CD4-positive, alpha-beta memory T cell (primary cell): ENCODE results near the gene MAD2L1BP. TPM values are rescaled to one million over a fixed set of nuclear protein-coding genes. Genes with fewer than 3 reads are reported as not detected.
A peak's percentile ranks its signal among the peaks of the same experiment; 100 is the strongest.

Experiments used
- CTCF ChIA-PET: fragments of 350-600 bp; sonication (Branson Sonifier 250); formaldehyde crosslinking; loops from one replicate; lab custom pipeline; 2021; ENCODE audit warnings: inconsistent platforms; ENCODE audit not compliant: partially characterized antibody; lab: Charles Lee
- POLR2A ChIA-PET: fragments of 350-600 bp; sonication (Branson Sonifier 250); formaldehyde crosslinking; loops from one replicate; lab custom pipeline; 2021; ENCODE audit not compliant: partially characterized antibody; lab: Charles Lee
- DNase-seq, 5 donors: peaks; one replicate each; pipeline versions ENCODE4 v3.0.0 to v3.0.0-alpha.2; 2020 to 2022; ENCODE audit warnings: mixed read lengths in 1 of 5
- H3K27ac ChIP-seq: one replicate; pipeline ENCODE4 v1.7.0; 2013; ENCODE audit warnings: low read depth, low read length
- H3K27me3 ChIP-seq: 2 replicates; pipeline ENCODE4 v1.7.0; 2013; ENCODE audit warnings: mild to moderate bottlenecking, low read length, moderate library complexity; ENCODE audit not compliant: insufficient read depth
- H3K36me3 ChIP-seq: 2 replicates; pipeline ENCODE4 v1.7.0; 2013; ENCODE audit warnings: mild to moderate bottlenecking, low read length, moderate library complexity; ENCODE audit not compliant: insufficient read depth
- H3K4me1 ChIP-seq: 2 replicates; pipeline ENCODE4 v1.7.0; 2013; ENCODE audit warnings: mild to moderate bottlenecking, low read length, moderate library complexity; ENCODE audit not compliant: insufficient read depth
- H3K4me3 ChIP-seq, 2 donors: one replicate each; pipeline ENCODE4 v1.7.0; 2013; ENCODE audit warnings: low read length in 2 of 2, mild to moderate bottlenecking in 1 of 2
- H3K9me3 ChIP-seq, 2 donors: one replicate each; pipeline ENCODE4 v1.7.0; 2013; ENCODE audit warnings: low read length in 2 of 2, control low read depth in 1 of 2; ENCODE audit not compliant: control insufficient read depth in 1 of 2
- H3K27ac Mint-ChIP-seq, 7 donors: one replicate each; pipeline ENCODE4 v1.8.0; 2020 to 2021; ENCODE audit warnings: mixed read lengths in 7 of 7, mild to moderate bottlenecking in 6 of 7, inconsistent platforms in 3 of 7, moderate library complexity in 3 of 7
- H3K27me3 Mint-ChIP-seq, 2 donors: one replicate each; pipeline ENCODE4 v1.8.0; 2020 to 2021; ENCODE audit warnings: mixed read lengths in 2 of 2
- H3K36me3 Mint-ChIP-seq, 2 donors: one replicate each; pipeline ENCODE4 v1.8.0; 2020 to 2021; ENCODE audit warnings: mixed read lengths in 2 of 2, inconsistent platforms in 1 of 2, mild to moderate bottlenecking in 1 of 2
- H3K4me1 Mint-ChIP-seq, 4 donors: one replicate each; pipeline ENCODE4 v1.8.0; 2020 to 2021; ENCODE audit warnings: mixed read lengths in 4 of 4, mild to moderate bottlenecking in 1 of 4
- H3K4me3 Mint-ChIP-seq, 8 donors: one replicate each; pipeline ENCODE4 v1.8.0; 2020 to 2021; ENCODE audit warnings: mixed read lengths in 8 of 8, mild to moderate bottlenecking in 7 of 8, moderate library complexity in 6 of 8, inconsistent platforms in 3 of 8
- H3K9me3 Mint-ChIP-seq, 8 donors: one replicate each; pipeline ENCODE4 v1.8.0; 2020 to 2021; ENCODE audit warnings: mixed read lengths in 8 of 8, mild to moderate bottlenecking in 5 of 8, inconsistent platforms in 3 of 8, moderate library complexity in 1 of 8
- intact Hi-C: fragments of 100-400 bp; cut with micrococcal nuclease; formaldehyde crosslinking; loops from one replicate; pipeline ENCODE4 v1.15.1; 2023
- polyA plus RNA-seq, 2 donors: library from polyadenylated mRNA; unstranded; fragments of 300-500 nt; fragmentation: Illumina TruSeq; gene quantifications; one replicate each; pipeline ENCODE4 v1.2.3, GENCODE V29; 2021
- total RNA-seq, 2 experiments: library from RNA; stranded (reverse); gene quantifications; one replicate each; pipeline ENCODE4 v1.2.3, GENCODE V29; 2021

Gene MAD2L1BP
- total and polyA plus RNA-seq, 4 experiments from 2014 or later, result 23.6 to 33.0 (median 28.4) TPM

DNA sequence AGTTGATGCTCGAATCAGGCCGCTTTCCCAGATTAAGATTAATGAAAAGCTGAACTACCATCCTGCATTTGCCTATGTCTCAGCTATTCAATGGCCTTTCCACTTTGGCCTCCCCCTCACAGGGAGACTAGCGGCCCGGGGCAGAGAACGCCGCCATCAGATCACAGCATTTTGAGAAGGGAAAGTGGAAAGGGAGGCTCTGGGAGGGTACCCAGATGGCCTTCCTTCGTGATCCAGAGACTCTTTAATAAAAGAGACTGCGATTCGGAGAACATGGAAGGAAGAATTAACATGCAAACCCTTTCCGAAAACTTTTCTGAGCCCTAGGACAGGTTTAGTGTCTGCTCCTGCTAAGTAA lies 51.4 kb downstream of the MAD2L1BP start:
- no peaks in the 10 kb centered on the region for H3K9me3 ChIP-seq
- Mint-ChIP-seq H3K27me3 (no peaks in the 10 kb centered on the region), H3K9me3 (peaks cover 0 to 2% (median 0%) of the 10 kb centered on the region in 8 donors), H3K4me3 (peak overlapping the region; percentile 95 to 98 (median 96)), H3K27ac (peak overlapping the region; percentile 78 to 97 (median 93)), H3K36me3 (peaks cover 0 to 31% of the 10 kb centered on the region in 2 donors), H3K4me1 (peaks cover 34 to 59% (median 48%) of the 10 kb centered on the region in 4 donors)
- CTCF ChIA-PET, result interaction anchor here (1.0 to 5.1 kb wide), 4 partner anchors 14 to 83 kb away, joined by 3 to 46 read pairs (median 4); no protein-coding TSS in a partner anchor
- no peaks in the 10 kb centered on the region for H3K36me3 ChIP-seq
- H3K4me3 ChIP-seq, result peak overlapping the region; percentile 67 to 84
- POLR2A ChIA-PET, result interaction anchor here (0.7 to 1.6 kb wide), 4 partner anchors 32 to 1021 kb away, joined by 3 to 5 read pairs (median 3); partner anchors contain the start of genes HSP90AB1 and TJAP1
- no peak for DNase-seq
- H3K27ac ChIP-seq, result peak overlapping the region; percentile 77
- intact Hi-C loops, result no loop called here
- H3K4me1 ChIP-seq, result peaks cover 24% of the 10 kb centered on the region
- H3K27me3 ChIP-seq, result no peaks in the 10 kb centered on the region

DNA sequence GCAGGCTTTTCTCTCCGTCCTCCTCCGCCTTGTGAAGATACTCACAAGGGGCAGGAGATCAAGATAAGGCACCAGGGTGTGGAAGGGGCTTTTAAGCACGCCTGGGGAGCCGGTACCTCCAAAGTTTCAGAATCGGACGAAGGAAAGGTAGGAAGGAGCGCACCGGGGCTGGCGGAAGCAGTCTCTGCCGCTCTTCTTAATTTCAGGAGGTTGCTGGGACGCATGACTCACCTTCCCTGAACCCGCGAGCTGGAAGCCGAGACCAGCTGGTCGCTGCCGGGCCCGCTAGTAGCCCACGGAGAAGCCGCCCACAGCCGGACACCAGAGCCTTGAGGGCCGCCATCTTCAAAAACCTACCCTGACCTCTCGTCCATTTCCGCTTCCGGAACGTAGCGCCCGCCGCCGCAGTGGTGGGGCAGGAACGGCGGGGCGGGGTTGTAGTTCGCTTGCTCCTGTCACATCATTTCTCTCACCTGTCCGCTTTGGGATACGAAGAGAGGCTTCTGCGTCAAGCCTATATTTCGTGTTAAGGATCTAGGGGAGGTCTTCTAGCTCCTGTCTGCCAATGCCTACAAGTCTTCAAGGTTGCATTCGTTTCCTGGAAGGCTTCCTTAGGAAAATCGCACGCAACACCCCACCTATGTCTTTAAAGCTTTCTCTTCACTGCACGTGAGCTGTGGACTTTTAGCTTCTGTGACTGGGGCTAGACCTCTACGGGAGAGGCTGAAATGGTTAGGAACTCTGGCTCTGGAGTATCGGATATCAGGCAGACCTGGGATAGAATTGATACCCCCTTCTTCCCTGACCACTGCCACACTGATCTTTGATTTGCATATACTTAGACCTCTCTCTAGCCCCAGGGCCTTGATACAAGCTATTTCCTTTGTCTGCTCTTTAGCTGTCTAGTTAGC lies 52.1 kb downstream of the MAD2L1BP start, which contains the start of gene MRPS18A:
MRPS18A (minus strand) TSS at position 355 of the 911 bp plus-strand sequence; CDS start at position 343, 12 bp downstream.
- peak within 1 kb of the TSS; percentile 77 for H3K27ac ChIP-seq
- Mint-ChIP-seq H3K9me3 (peaks cover 0 to 2% (median 0%) of the 10 kb centered on the region in 8 donors), H3K4me1 (peaks cover 31 to 53% (median 44%) of the 10 kb centered on the region in 4 donors), H3K27ac (peak within 1 kb of the TSS; percentile 78 to 97 (median 93)), H3K27me3 (no peaks in the 10 kb centered on the region), H3K4me3 (peak within 1 kb of the TSS; percentile 95 to 98 (median 96)), H3K36me3 (peaks cover 0 to 26% of the 10 kb centered on the region in 2 donors)
- intact Hi-C loops, result no loop called here
- H3K4me3 ChIP-seq, result peak within 1 kb of the TSS; percentile 67 to 84
- peak; percentile 74 to 82 (median 77) for DNase-seq
- no peaks in the 10 kb centered on the region for H3K9me3 ChIP-seq
- H3K27me3 ChIP-seq, result no peaks in the 10 kb centered on the region
- CTCF ChIA-PET, result interaction anchor here (0.7 to 5.1 kb wide), 8 partner anchors 15 to 652 kb away, joined by 3 to 46 read pairs (median 3); partner anchors contain the start of gene AARS2
- POLR2A ChIA-PET, result interaction anchor here (0.9 to 2.2 kb wide), 9 partner anchors 8 to 559 kb away, joined by 3 to 8 read pairs (median 3); partner anchors contain the start of genes GTPBP2, HSP90AB1, POLH and TJAP1
- no peaks in the 10 kb centered on the region for H3K36me3 ChIP-seq
- peaks cover 24% of the 10 kb centered on the region for H3K4me1 ChIP-seq

DNA sequence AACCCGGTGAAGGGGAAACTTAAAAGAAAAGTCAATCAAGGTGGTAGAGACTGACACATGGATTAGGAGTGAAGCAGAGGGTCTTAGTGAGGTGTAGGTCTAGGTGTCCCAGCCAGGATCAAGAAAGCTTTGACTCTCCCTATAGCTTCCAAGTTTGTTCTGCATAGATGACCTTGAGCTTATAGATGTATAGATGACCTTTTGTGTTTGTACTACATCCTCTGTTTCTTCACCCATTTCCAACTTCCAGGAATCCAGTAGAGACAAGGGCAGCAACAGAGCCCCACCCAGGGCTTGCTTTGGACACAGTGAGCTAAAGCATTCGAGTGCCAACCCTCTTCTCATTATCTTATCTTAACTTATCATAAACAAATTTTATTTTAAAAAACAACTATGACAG lies 53.8 kb downstream of the MAD2L1BP start:
- ChIA-PET POLR2A (interaction anchor here (0.6 to 2.2 kb wide), 2 partner anchors 10 to 21 kb away, joined by 3 to 5 read pairs; no protein-coding TSS in a partner anchor), CTCF (interaction anchor here (0.6 to 5.1 kb wide), 3 partner anchors 17 to 80 kb away, joined by 3 to 46 read pairs (median 4); no protein-coding TSS in a partner anchor)
- H3K9me3 Mint-ChIP-seq, result no peaks in the 10 kb centered on the region
- peak overlapping the region in 2 of 8 donors; percentile 5 to 6 for H3K4me3 Mint-ChIP-seq
- H3K36me3 Mint-ChIP-seq, result peaks cover 0 to 12% of the 10 kb centered on the region in 2 donors
- H3K27me3 Mint-ChIP-seq, result peaks cover under 1 to 2% of the 10 kb centered on the region in 2 donors
- H3K4me1 ChIP-seq, result peaks cover 24% of the 10 kb centered on the region
- no peak for DNase-seq
- H3K36me3 ChIP-seq, result no peaks in the 10 kb centered on the region
- no peak overlapping the region for H3K4me3 ChIP-seq
- no peak overlapping the region for H3K27ac Mint-ChIP-seq
- H3K9me3 ChIP-seq, result no peaks in the 10 kb centered on the region
- intact Hi-C loops, result no loop called here
- H3K27me3 ChIP-seq, result no peaks in the 10 kb centered on the region
- peaks cover 22 to 37% (median 30%) of the 10 kb centered on the region in 4 donors for H3K4me1 Mint-ChIP-seq
- H3K27ac ChIP-seq, result no peak overlapping the region

Other genes starting within 250 kb of the MAD2L1BP start
- gene ABCC10, start 208.3 kb upstream of the MAD2L1BP start, total RNA-seq, result 10 to 100 TPM; 69.9 to 80.0 TPM
- gene ABCC10, start 208.3 kb upstream of the MAD2L1BP start, polyA plus RNA-seq, result 10 to 100 TPM; 11.4 to 25.0 TPM
- under 1 TPM; 0.33 to 0.49 TPM for gene DLK2, start 180.3 kb upstream of the MAD2L1BP start, total RNA-seq
- gene DLK2, start 180.3 kb upstream of the MAD2L1BP start, polyA plus RNA-seq, result 1 to 10 TPM; 1.2 to 1.4 TPM
- gene TJAP1, start 158.3 kb upstream of the MAD2L1BP start, total RNA-seq, result 10 to 100 TPM; 52.0 to 54.4 TPM
- gene TJAP1, start 158.3 kb upstream of the MAD2L1BP start, polyA plus RNA-seq, result 10 to 100 TPM in 1 of 2 donors, 1 to 10 TPM in 1; 7.3 to 12.1 TPM
- gene LRRC73, start 125.5 kb upstream of the MAD2L1BP start, total RNA-seq, result under 1 TPM; 0.55 to 0.67 TPM
- gene LRRC73, start 125.5 kb upstream of the MAD2L1BP start, polyA plus RNA-seq, result not detected
- gene YIPF3, start 118.9 kb upstream of the MAD2L1BP start, total RNA-seq, result 10 to 100 TPM; 74.8 to 82.9 TPM
- gene YIPF3, start 118.9 kb upstream of the MAD2L1BP start, polyA plus RNA-seq, result 10 to 100 TPM; 82.2 to 94.7 TPM
- 10 to 100 TPM; 42.5 to 47.7 TPM for gene POLR1C, start 118.8 kb upstream of the MAD2L1BP start, total RNA-seq
- 10 to 100 TPM; 14.4 to 21.9 TPM for gene POLR1C, start 118.8 kb upstream of the MAD2L1BP start, polyA plus RNA-seq
- 10 to 100 TPM; 42.2 to 43.4 TPM for gene XPO5, start 59.8 kb upstream of the MAD2L1BP start, total RNA-seq
- 10 to 100 TPM in 1 of 2 donors, 1 to 10 TPM in 1; 5.2 to 10.7 TPM for gene XPO5, start 59.8 kb upstream of the MAD2L1BP start, polyA plus RNA-seq
- 10 to 100 TPM; 27.1 to 31.9 TPM for gene POLH, start 59.7 kb upstream of the MAD2L1BP start, total RNA-seq
- gene POLH, start 59.7 kb upstream of the MAD2L1BP start, polyA plus RNA-seq, result 10 to 100 TPM in 1 of 2 donors, 1 to 10 TPM in 1; 8.2 to 23.2 TPM
- 10 to 100 TPM; 82.3 to 85.0 TPM for gene GTPBP2, start 6.6 kb upstream of the MAD2L1BP start, total RNA-seq
- 1 to 10 TPM in 1 of 2 donors, under 1 TPM in 1; 0.83 to 3.7 TPM for gene GTPBP2, start 6.6 kb upstream of the MAD2L1BP start, polyA plus RNA-seq
- gene RSPH9, start 9.2 kb downstream of the MAD2L1BP start, total RNA-seq, result not detected
- 1 to 10 TPM in 1 of 2 donors, under 1 TPM in 1; 0.71 to 1.3 TPM for gene RSPH9, start 9.2 kb downstream of the MAD2L1BP start, polyA plus RNA-seq
- gene MRPS18A, start 52.0 kb downstream of the MAD2L1BP start, total RNA-seq, result 10 to 100 TPM; 31.3 to 32.4 TPM
- 10 to 100 TPM; 62.6 to 86.1 TPM for gene MRPS18A, start 52.0 kb downstream of the MAD2L1BP start, polyA plus RNA-seq
- 1 to 10 TPM in 1 of 2 experiments, under 1 TPM in 1; 0.29 to 1.1 TPM for gene VEGFA, start 134.4 kb downstream of the MAD2L1BP start, total RNA-seq
- gene VEGFA, start 134.4 kb downstream of the MAD2L1BP start, polyA plus RNA-seq, result not detected